Thyroid gland (tissue), 4 donors: Measurements from ENCODE around the gene SPEG. TPM values are rescaled to one million over a fixed set of nuclear protein-coding genes. Genes with fewer than 3 reads are reported as not detected.
A peak's percentile ranks its signal among the peaks of the same experiment; 100 is the strongest.

Source experiments
- DNase-seq, 2 donors: peaks; one replicate each; pipeline ENCODE4 v3.0.0-alpha.2; 2019
- H3K27ac ChIP-seq, 3 donors: fragments of 200-600 bp; sonication (generic); 1 replicate in 2 of 3; 2 replicates in 1 of 3; pipeline ENCODE4 v1.5.1; 2016 to 2019; ENCODE audit warnings: mild to moderate bottlenecking in 1 of 3, moderate library complexity in 1 of 3
- H3K27me3 ChIP-seq: fragments of 200-600 bp; sonication (generic); one replicate; pipeline ENCODE4 v1.5.1; 2019
- H3K36me3 ChIP-seq, 2 donors: fragments of 200-600 bp; sonication (generic); one replicate each; pipeline ENCODE4 v1.5.1; 2016 to 2019
- H3K4me1 ChIP-seq, 2 donors: fragments of 200-600 bp; sonication (generic); one replicate each; pipeline ENCODE4 v1.5.1; 2017 to 2019
- H3K4me3 ChIP-seq, 3 donors: fragments of 200-600 bp; sonication (generic); replicated peaks in 1 of 3; 1 replicate in 2 of 3; 2 replicates in 1 of 3; pipeline ENCODE4 v1.5.1; 2016; ENCODE audit warnings: mild to moderate bottlenecking in 1 of 3
- H3K9me3 ChIP-seq: fragments of 200-600 bp; sonication (generic); one replicate; pipeline ENCODE4 v1.5.1; 2017
- CTCF ChIP-seq, 6 experiments: fragments of 200-600 bp in 3 of 6; fragments of 450-650 bp in 3 of 6; sonication (generic) in 3 of 6; IDR thresholded peaks; one replicate each; pipeline ENCODE4 v1.5.1; 2016 to 2019; ENCODE audit warnings: antibody characterized with exemption in 6 of 6, mild to moderate bottlenecking in 2 of 6, inconsistent platforms in 1 of 6, moderate library complexity in 1 of 6
- POLR2A ChIP-seq, 2 donors: fragments of 450-650 bp; IDR thresholded peaks; one replicate each; pipeline ENCODE4 v1.6.1; 2017; ENCODE audit warnings: antibody characterized with exemption in 2 of 2, mild to moderate bottlenecking in 2 of 2, moderate library complexity in 1 of 2
- WGBS, 2 donors: methylation state at CpG; one replicate each; pipeline ENCODE4 v1.1.5; 2017; 5-methylcytosine and 5-hydroxymethylcytosine counted together
- intact Hi-C: fragments of 100-400 bp; cut with DNase I; formaldehyde crosslinking; loops from one replicate; pipeline ENCODE4 v1.15.1; 2023
- total RNA-seq, 4 donors: library from RNA; depleted of rRNA; stranded (reverse); fragments of >200 nt; gene quantifications; one replicate each; pipeline ENCODE4 v1.2.3, GENCODE V29; 2016

Gene SPEG
- total RNA-seq, 4 donors from 2014 or later: 1.9 to 3.5 (median 3.3) TPM

GRCh38 chr2:219438453-219438852 lies 3.8 kb downstream of the SPEG start:
- no peak overlapping the region for H3K27ac ChIP-seq
- H3K36me3 ChIP-seq: no peaks in the 10 kb centered on the region
- WGBS, 2 donors: 91 to 92% methylated on average over 4 of the region's 4 CpGs
- H3K4me3 ChIP-seq: no peak overlapping the region
- peaks cover 20% of the 10 kb centered on the region for H3K27me3 ChIP-seq
- H3K9me3 ChIP-seq: no peaks in the 10 kb centered on the region
- peaks cover 10 to 20% of the 10 kb centered on the region in 2 donors for H3K4me1 ChIP-seq
- no peak for TF ChIP-seq POLR2A (IDR thresholded peaks at IDR 0.05)
- TF ChIP-seq CTCF (IDR thresholded peaks at IDR 0.05): no peak
- intact Hi-C loops: no loop called here
- DNase-seq: no peak

- WGBS, 2 donors: 68 to 75% methylated on average over 6 of the region's 6 CpGs
- peaks cover 10 to 20% of the 10 kb centered on the region in 2 donors for H3K4me1 ChIP-seq
- no peaks in the 10 kb centered on the region for H3K9me3 ChIP-seq
- TF ChIP-seq CTCF (IDR thresholded peaks at IDR 0.05) (no peak), POLR2A (IDR thresholded peaks at IDR 0.05) (no peak)
- no peak overlapping the region for H3K4me3 ChIP-seq
- H3K36me3 ChIP-seq: no peaks in the 10 kb centered on the region
- DNase-seq: no peak
- no peak overlapping the region for H3K27ac ChIP-seq
- intact Hi-C loops: no loop called here
- H3K27me3 ChIP-seq: peaks cover 18% of the 10 kb centered on the region
Observed at GRCh38 chr2:219439506-219439905, 4.9 kb downstream of the SPEG start.

GRCh38 chr2:219440388-219441256 lies 6.0 kb downstream of the SPEG start:
- Histone ChIP-seq H3K36me3 (no peaks in the 10 kb centered on the region), H3K4me1 (peaks cover 10 to 11% of the 10 kb centered on the region in 2 donors), H3K27ac (no peak overlapping the region), H3K27me3 (peaks cover 7% of the 10 kb centered on the region), H3K9me3 (no peaks in the 10 kb centered on the region), H3K4me3 (no peak overlapping the region)
- 90 to 91% methylated on average over 6 of the region's 6 CpGs for WGBS, 2 donors
- TF ChIP-seq POLR2A (IDR thresholded peaks at IDR 0.05) (no peak), CTCF (IDR thresholded peaks at IDR 0.05) (no peak)
- intact Hi-C loops: no loop called here
- DNase-seq: no peak

GRCh38 chr2:219441451-219442255 lies 7.0 kb downstream of the SPEG start:
- 0 to 2% methylated on average over 5 to 11 of the region's 78 CpGs for WGBS, 2 donors
- TF ChIP-seq POLR2A (IDR thresholded peaks at IDR 0.05): no peak
- TF ChIP-seq CTCF (IDR thresholded peaks at IDR 0.05): no peak
- peak; percentile 48 to 51 for DNase-seq
- Histone ChIP-seq H3K4me1 (peaks cover 10 to 11% of the 10 kb centered on the region in 2 donors), H3K36me3 (no peaks in the 10 kb centered on the region), H3K27ac (no peak overlapping the region), H3K9me3 (no peaks in the 10 kb centered on the region), H3K27me3 (no peaks in the 10 kb centered on the region), H3K4me3 (peak overlapping the region in 1 of 3 donors; percentile 52)
- intact Hi-C loops: no loop called here
